ENCODE data around the gene RGS9BP. TPM values are rescaled to one million over a fixed set of nuclear protein-coding genes. Genes with fewer than 3 reads are reported as not detected.

Gene RGS9BP
- total RNA-seq, 1 experiment from 2014 or later: 0.13 TPM

DNA sequence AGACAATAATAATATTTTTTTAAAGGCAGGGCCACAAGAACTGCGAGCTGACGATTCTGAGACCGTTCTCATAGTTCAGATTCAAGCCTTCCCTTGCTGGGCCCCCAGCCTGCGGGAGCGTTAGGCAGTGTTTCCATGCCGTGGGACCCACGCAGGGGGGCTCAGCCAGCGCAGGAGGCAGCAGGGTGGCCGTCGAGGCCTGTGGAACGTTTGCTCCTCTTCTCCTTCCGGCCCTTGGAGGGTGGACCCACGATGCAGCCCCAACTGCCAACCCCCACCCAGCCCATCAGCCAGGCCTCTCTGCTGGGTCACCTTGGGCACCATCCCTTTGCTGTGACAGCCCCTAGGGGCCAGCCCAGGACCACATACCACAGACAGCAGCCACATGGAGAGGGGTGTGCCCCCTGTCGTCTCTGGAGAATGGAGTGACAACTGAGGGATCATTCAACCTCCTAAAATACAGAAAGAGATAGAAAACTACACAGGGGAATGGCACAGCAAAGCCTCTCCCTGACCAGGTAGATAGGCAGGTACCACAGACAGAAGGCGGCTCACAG lies 47.9 kb upstream of the RGS9BP start:
- H3K79me1 ChIP-seq (ENCODE audit: insufficient read depth, low read depth, low read length, poor library complexity, severe bottlenecking): no peaks in the 10 kb centered on the region
- no peak overlapping the region for H3K27ac ChIP-seq (ENCODE audit: insufficient read length, low read depth, low read length)
- no peaks in the 10 kb centered on the region for H3K79me2 ChIP-seq (ENCODE audit: insufficient read depth, low read length)
- H4K8ac ChIP-seq (replicated peaks; ENCODE audit: insufficient read length, low read depth, low read length): no peak overlapping the region
- H2BK120ac ChIP-seq (ENCODE audit: low read depth, low read length, poor library complexity, severe bottlenecking): no peak overlapping the region
- no peak overlapping the region for H4K91ac ChIP-seq (ENCODE audit: insufficient read length, low read depth, low read length)
- no peak overlapping the region for H4K5ac ChIP-seq (ENCODE audit: insufficient read length, low read depth, low read length)
- WGBS (ENCODE audit: extremely low coverage, insufficient read length, low lambda C conversion rate): no CpG with 5 or more reads among the region's 15 CpGs
- TF ChIP-seq, protein P1, sequence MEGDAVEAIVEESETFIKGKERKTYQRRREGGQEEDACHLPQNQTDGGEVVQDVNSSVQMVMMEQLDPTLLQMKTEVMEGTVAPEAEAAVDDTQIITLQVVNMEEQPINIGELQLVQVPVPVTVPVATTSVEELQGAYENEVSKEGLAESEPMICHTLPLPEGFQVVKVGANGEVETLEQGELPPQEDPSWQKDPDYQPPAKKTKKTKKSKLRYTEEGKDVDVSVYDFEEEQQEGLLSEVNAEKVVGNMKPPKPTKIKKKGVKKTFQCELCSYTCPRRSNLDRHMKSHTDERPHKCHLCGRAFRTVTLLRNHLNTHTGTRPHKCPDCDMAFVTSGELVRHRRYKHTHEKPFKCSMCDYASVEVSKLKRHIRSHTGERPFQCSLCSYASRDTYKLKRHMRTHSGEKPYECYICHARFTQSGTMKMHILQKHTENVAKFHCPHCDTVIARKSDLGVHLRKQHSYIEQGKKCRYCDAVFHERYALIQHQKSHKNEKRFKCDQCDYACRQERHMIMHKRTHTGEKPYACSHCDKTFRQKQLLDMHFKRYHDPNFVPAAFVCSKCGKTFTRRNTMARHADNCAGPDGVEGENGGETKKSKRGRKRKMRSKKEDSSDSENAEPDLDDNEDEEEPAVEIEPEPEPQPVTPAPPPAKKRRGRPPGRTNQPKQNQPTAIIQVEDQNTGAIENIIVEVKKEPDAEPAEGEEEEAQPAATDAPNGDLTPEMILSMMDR (conservative IDR thresholded peaks at IDR 0.05): no peak
- peaks cover 5 to 57% (median 37%) of the 10 kb centered on the region in 3 experiments; a peak in 6 of 7 replicates for H3K36me3 Mint-ChIP-seq (ENCODE audit: insufficient read depth in 1 of 3, low read depth in 3 of 3)
- H3K23ac ChIP-seq (ENCODE audit: insufficient read length, low read depth, low read length): no peak overlapping the region
- no peaks in the 10 kb centered on the region for H3K23me2 ChIP-seq (ENCODE audit: insufficient read length, low read depth, low read length, poor library complexity, severe bottlenecking)
- no peak overlapping the region for H3T11ph ChIP-seq (ENCODE audit: low read length)
- no peaks in the 10 kb centered on the region; the same call in none of the 2 replicates for H3K27me3 Mint-ChIP-seq (ENCODE audit: low read depth)
- H2BK20ac ChIP-seq (ENCODE audit: low read depth, low read length, poor library complexity, severe bottlenecking): no peak overlapping the region
- H2BK12ac ChIP-seq (ENCODE audit: insufficient read length, low read depth, low read length): no peak overlapping the region
- H3K27ac Mint-ChIP-seq: no peak overlapping the region
- H3K4me1 ChIP-seq (ENCODE audit: insufficient read depth, low read length): no peaks in the 10 kb centered on the region
- no peaks in the 10 kb centered on the region for H3K27me3 ChIP-seq (ENCODE audit: insufficient read depth, low read length)
- no peaks in the 10 kb centered on the region for H3K4me1 Mint-ChIP-seq
- H3K4me3 Mint-ChIP-seq: no peak overlapping the region
- H2BK15ac ChIP-seq (ENCODE audit: low read depth, low read length): no peak overlapping the region
- H3K56ac ChIP-seq (ENCODE audit: insufficient read length, low read depth, low read length): no peak overlapping the region
- no peaks in the 10 kb centered on the region for H3K9me3 ChIP-seq (ENCODE audit: control insufficient read depth, low read depth, low read length)
- no peak overlapping the region for H2BK5ac ChIP-seq (ENCODE audit: insufficient read length, low read length)
- no peak overlapping the region for H3K4ac ChIP-seq (ENCODE audit: low read depth, low read length)
- no peaks in the 10 kb centered on the region for H4K20me1 ChIP-seq (ENCODE audit: control insufficient read depth, insufficient read depth, insufficient read length)
- no peak overlapping the region for H3K14ac ChIP-seq (ENCODE audit: insufficient read depth, low read length)
- H3K4me2 ChIP-seq (ENCODE audit: insufficient read depth, insufficient read length, low read length): no peak overlapping the region
- H2AK5ac ChIP-seq (ENCODE audit: insufficient read length, low read length): no peak overlapping the region
- DNase-seq: no peak
- no peak overlapping the region for H2AFZ ChIP-seq (ENCODE audit: low read length)
- H3K9me3 Mint-ChIP-seq: no peaks in the 10 kb centered on the region
- H3K18ac ChIP-seq (ENCODE audit: insufficient read length, low read depth, low read length): no peak overlapping the region
- no peak overlapping the region for H3K9ac ChIP-seq (ENCODE audit: extremely low read depth, insufficient read length, low read length)

Measured in H9 (cell line).